Liver (tissue), 9 donors: Measurements from ENCODE around the gene ZBTB38. TPM values are rescaled to one million over a fixed set of nuclear protein-coding genes. Genes with fewer than 3 reads are reported as not detected.

Experiments used
- DNase-seq: peaks from one replicate; pipeline ENCODE4 v3.0.0-alpha.2; 2017; ENCODE audit warnings: low spot score
- H3K27ac ChIP-seq, 2 donors: one replicate each; pipeline ENCODE4 v1.7.0; 2013; ENCODE audit warnings: inconsistent platforms in 2 of 2, low read length in 2 of 2, control low read depth in 1 of 2, low read depth in 1 of 2, mild to moderate bottlenecking in 1 of 2
- H3K27me3 ChIP-seq, 4 donors: one replicate each; pipeline versions ENCODE4 v1.6.1 to v1.7.0; 2013; ENCODE audit warnings: low read length in 3 of 4, inconsistent platforms in 1 of 4, mild to moderate bottlenecking in 1 of 4, moderate library complexity in 1 of 4; ENCODE audit not compliant: control insufficient read depth in 4 of 4, insufficient read depth in 4 of 4
- H3K36me3 ChIP-seq, 4 donors: one replicate each; pipeline versions ENCODE4 v1.6.1 to v1.7.0; 2013; ENCODE audit warnings: low read length in 3 of 4, mild to moderate bottlenecking in 3 of 4, low read depth in 1 of 4, moderate library complexity in 1 of 4; ENCODE audit not compliant: control insufficient read depth in 4 of 4, insufficient read depth in 3 of 4
- H3K4me1 ChIP-seq, 4 donors: one replicate each; pipeline versions ENCODE4 v1.6.1 to v1.7.0; 2013; ENCODE audit warnings: low read length in 3 of 4, mild to moderate bottlenecking in 3 of 4, moderate library complexity in 1 of 4; ENCODE audit not compliant: control insufficient read depth in 4 of 4, insufficient read depth in 4 of 4
- H3K4me3 ChIP-seq, 3 donors: one replicate each; pipeline versions ENCODE4 v1.6.1 to v1.7.0; 2013; ENCODE audit warnings: low read length in 3 of 3, control low read depth in 1 of 3, low read depth in 1 of 3, mild to moderate bottlenecking in 1 of 3
- H3K9ac ChIP-seq, 2 donors: one replicate each; pipeline ENCODE4 v1.7.0; 2013; ENCODE audit warnings: low read length in 2 of 2, mild to moderate bottlenecking in 2 of 2, moderate library complexity in 2 of 2, control low read depth in 1 of 2, low read depth in 1 of 2
- H3K9me3 ChIP-seq, 4 donors: one replicate each; pipeline versions ENCODE4 v1.6.1 to v1.7.0; 2013; ENCODE audit warnings: low read length in 3 of 4; ENCODE audit not compliant: control insufficient read depth in 4 of 4
- ATF3 ChIP-seq: IDR thresholded peaks from 2 replicates; pipeline ENCODE4 v1.6.1; 2016; ENCODE audit warnings: antibody characterized with exemption
- CTCF ChIP-seq: fragments of 150-350 bp; IDR thresholded peaks from 2 replicates; pipeline ENCODE4 v1.5.1; 2017; ENCODE audit warnings: improper control_type of control experiment, low read depth, low read length; ENCODE audit not compliant: missing input control
- FOXA1 ChIP-seq: IDR thresholded peaks from 2 replicates; pipeline ENCODE4 v1.6.1; 2016; ENCODE audit warnings: antibody characterized with exemption
- FOXA2 ChIP-seq: IDR thresholded peaks from 2 replicates; pipeline ENCODE4 v1.6.1; 2016; ENCODE audit warnings: antibody characterized with exemption
- GABPA ChIP-seq, 2 donors: IDR thresholded peaks in 1 of 2; conservative IDR thresholded peaks in 1 of 2; 2 replicates each; pipeline ENCODE4 v1.6.1; 2016; ENCODE audit warnings: antibody characterized with exemption in 2 of 2, mild to moderate bottlenecking in 1 of 2, moderate library complexity in 1 of 2
- HNF4A ChIP-seq, 2 donors: conservative IDR thresholded peaks; 2 replicates each; pipeline ENCODE4 v1.6.1; 2016; ENCODE audit warnings: antibody characterized with exemption in 2 of 2, mild to moderate bottlenecking in 2 of 2
- HNF4G ChIP-seq: IDR thresholded peaks from 2 replicates; pipeline ENCODE4 v1.6.1; 2016; ENCODE audit warnings: antibody characterized with exemption
- NR2F2 ChIP-seq: IDR thresholded peaks from 2 replicates; pipeline ENCODE4 v1.6.1; 2016; ENCODE audit warnings: antibody characterized with exemption
- RAD21 ChIP-seq, 2 donors: IDR thresholded peaks; 2 replicates each; pipeline ENCODE4 v1.6.1; 2016; ENCODE audit warnings: antibody characterized with exemption in 2 of 2, mild to moderate bottlenecking in 2 of 2
- RXRA ChIP-seq, 2 donors: IDR thresholded peaks; 2 replicates each; pipeline ENCODE4 v1.6.1; 2017 to 2018; ENCODE audit warnings: antibody characterized with exemption in 2 of 2, mild to moderate bottlenecking in 1 of 2
- SP1 ChIP-seq: IDR thresholded peaks from 2 replicates; pipeline ENCODE4 v1.6.1; 2018; ENCODE audit warnings: antibody characterized with exemption, mild to moderate bottlenecking
- TAF1 ChIP-seq: conservative IDR thresholded peaks from 2 replicates; pipeline ENCODE4 v1.6.1; 2016; ENCODE audit warnings: antibody characterized with exemption, mild to moderate bottlenecking
- ZBTB33 ChIP-seq: IDR thresholded peaks from 2 replicates; pipeline ENCODE4 v1.6.1; 2016; ENCODE audit warnings: antibody characterized with exemption
- WGBS: extraction: QIAGEN DNeasy Blood & Tissue Kit; methylation state at CpG from one replicate; pipeline ENCODE4 v1.1.7; 2013; 5-methylcytosine and 5-hydroxymethylcytosine counted together
- polyA plus RNA-seq, 2 donors: library from polyadenylated mRNA; stranded (reverse) in 1 of 2; unstranded in 1 of 2; fragments of 200-250 nt in 1 of 2; fragments of >200 nt in 1 of 2; fragmentation: Nextera tagmentation in 1 of 2; extraction: Ambion mirVana in 1 of 2; gene quantifications; one replicate each; pipeline versions ENCODE4 v1.2.1 to v1.2.3, GENCODE V29; 2013 to 2015
- total RNA-seq, 2 donors: library from RNA; depleted of rRNA; stranded (reverse); fragments of >200 nt; gene quantifications; one replicate each; pipeline ENCODE4 v1.2.3, GENCODE V29; 2014
- donor health status: healthy.
- donor health status: healthy.
- donor health status: healthy.
- donor health status: healthy.
- donor health status: healthy.

ZBTB38 gene
- total and polyA plus RNA-seq, 4 donors = 9.5 to 57.3 (median 19.5) TPM

GRCh38 chr3:141367038-141367730 lies 1.1 kb upstream of the ZBTB38 start:
- Histone ChIP-seq H3K27ac (peak overlapping the region; percentile 2 to 47), H3K27me3 (no peaks in the 10 kb centered on the region), H3K4me3 (no peak overlapping the region), H3K4me1 (peaks cover 0 to 3% (median 0%) of the 10 kb centered on the region in 4 donors), H3K9ac (no peak overlapping the region), H3K36me3 (no peaks in the 10 kb centered on the region), H3K9me3 (no peaks in the 10 kb centered on the region)
- TF ChIP-seq HNF4A (conservative IDR thresholded peaks at IDR 0.05) (no peak), TAF1 (no peak), HNF4G (no peak), NR2F2 (no peak), ATF3 (no peak), RAD21 (IDR thresholded peaks at IDR 0.05) (no peak), RXRA (IDR thresholded peaks at IDR 0.05) (no peak), ZBTB33 (no peak)
- no peak for DNase-seq
- WGBS = 94% methylated on average over 12 of the region's 12 CpGs

GRCh38 chr3:141368925-141369794 lies 856 bp downstream of the ZBTB38 start:
- peak overlapping the region; percentile 55 to 64 for H3K27ac ChIP-seq
- H3K4me1 ChIP-seq = peaks cover 0 to 3% (median 0%) of the 10 kb centered on the region in 4 donors
- no peak overlapping the region for H3K9ac ChIP-seq
- H3K9me3 ChIP-seq = no peaks in the 10 kb centered on the region
- 84% methylated on average over 15 of the region's 15 CpGs for WGBS
- no peaks in the 10 kb centered on the region for H3K27me3 ChIP-seq
- no peaks in the 10 kb centered on the region for H3K36me3 ChIP-seq
- no peak for TF ChIP-seq ATF3
- TF ChIP-seq FOXA2 = no peak
- no peak for TF ChIP-seq GABPA (IDR thresholded peaks at IDR 0.05 in 1 of 2, conservative IDR thresholded peaks at IDR 0.05 in 1 of 2)
- no peak for TF ChIP-seq FOXA1
- DNase-seq = no peak
- no peak overlapping the region for H3K4me3 ChIP-seq

- no peak for TF ChIP-seq ZBTB33
- peak; percentile 15 for TF ChIP-seq SP1
- TF ChIP-seq RAD21 (IDR thresholded peaks at IDR 0.05) = peak; percentile 61 to 77
- peak; percentile 36 for TF ChIP-seq CTCF
- Histone ChIP-seq H3K9ac (no peak overlapping the region), H3K27ac (no peak overlapping the region), H3K27me3 (no peaks in the 10 kb centered on the region), H3K4me1 (peaks cover 0 to 3% (median 0%) of the 10 kb centered on the region in 4 donors), H3K36me3 (no peaks in the 10 kb centered on the region), H3K9me3 (no peaks in the 10 kb centered on the region), H3K4me3 (no peak overlapping the region)
- whole genome bisulfite sequencing = 30% methylated on average over 2 of the region's 2 CpGs
- peak; percentile 54 for DNase-seq
Observed at GRCh38 chr3:141370065-141370533, 1.8 kb downstream of the ZBTB38 start.
